Measurements from ENCODE around the gene ZNF536. TPM values are rescaled to one million over a fixed set of nuclear protein-coding genes. Genes with fewer than 3 reads are reported as not detected.

The ZNF536 gene
- total and polyA plus RNA-seq, 12 donors: 0.22 to 10.7 (median 3.7) TPM

DNA sequence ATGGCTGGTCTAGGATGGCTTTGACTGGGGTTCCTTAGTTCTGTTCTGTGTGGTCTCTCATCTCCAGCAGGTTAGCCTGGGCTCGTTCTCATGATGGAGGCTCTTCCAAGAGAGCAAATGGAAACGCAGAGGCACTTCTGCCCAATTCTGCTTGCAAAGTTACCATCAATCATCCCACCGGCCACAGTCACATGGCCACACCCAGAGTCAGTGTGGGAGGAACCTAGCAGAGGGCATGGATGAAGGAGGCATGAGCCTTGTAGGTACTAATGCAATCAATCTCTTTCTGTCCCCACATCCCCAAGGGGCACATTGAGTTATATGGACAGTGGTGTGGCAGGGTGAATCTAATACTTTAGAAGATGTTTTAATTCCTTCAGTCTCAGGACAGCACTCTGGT lies 207.2 kb downstream of the ZNF536 start:
- H3K36me3 ChIP-seq: no peaks in the 10 kb centered on the region
- no peaks in the 10 kb centered on the region for H3K4me1 ChIP-seq
- TF ChIP-seq, protein P1, sequence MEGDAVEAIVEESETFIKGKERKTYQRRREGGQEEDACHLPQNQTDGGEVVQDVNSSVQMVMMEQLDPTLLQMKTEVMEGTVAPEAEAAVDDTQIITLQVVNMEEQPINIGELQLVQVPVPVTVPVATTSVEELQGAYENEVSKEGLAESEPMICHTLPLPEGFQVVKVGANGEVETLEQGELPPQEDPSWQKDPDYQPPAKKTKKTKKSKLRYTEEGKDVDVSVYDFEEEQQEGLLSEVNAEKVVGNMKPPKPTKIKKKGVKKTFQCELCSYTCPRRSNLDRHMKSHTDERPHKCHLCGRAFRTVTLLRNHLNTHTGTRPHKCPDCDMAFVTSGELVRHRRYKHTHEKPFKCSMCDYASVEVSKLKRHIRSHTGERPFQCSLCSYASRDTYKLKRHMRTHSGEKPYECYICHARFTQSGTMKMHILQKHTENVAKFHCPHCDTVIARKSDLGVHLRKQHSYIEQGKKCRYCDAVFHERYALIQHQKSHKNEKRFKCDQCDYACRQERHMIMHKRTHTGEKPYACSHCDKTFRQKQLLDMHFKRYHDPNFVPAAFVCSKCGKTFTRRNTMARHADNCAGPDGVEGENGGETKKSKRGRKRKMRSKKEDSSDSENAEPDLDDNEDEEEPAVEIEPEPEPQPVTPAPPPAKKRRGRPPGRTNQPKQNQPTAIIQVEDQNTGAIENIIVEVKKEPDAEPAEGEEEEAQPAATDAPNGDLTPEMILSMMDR (IDR thresholded peaks at IDR 0.05): no peak
- no peak for DNase-seq
- intact Hi-C loops (cut with DNase I): no loop called here
- H3K9me3 ChIP-seq: no peaks in the 10 kb centered on the region
- no peak overlapping the region for H3K4me3 ChIP-seq
- WGBS, 2 donors: 84 to 86% methylated on average over 3 of the region's 3 CpGs
- no peak for ATAC-seq
- peaks cover 0 to 45% (median 4%) of the 10 kb centered on the region in 7 donors for H3K27me3 ChIP-seq
- H3K27ac ChIP-seq: no peak overlapping the region

DNA sequence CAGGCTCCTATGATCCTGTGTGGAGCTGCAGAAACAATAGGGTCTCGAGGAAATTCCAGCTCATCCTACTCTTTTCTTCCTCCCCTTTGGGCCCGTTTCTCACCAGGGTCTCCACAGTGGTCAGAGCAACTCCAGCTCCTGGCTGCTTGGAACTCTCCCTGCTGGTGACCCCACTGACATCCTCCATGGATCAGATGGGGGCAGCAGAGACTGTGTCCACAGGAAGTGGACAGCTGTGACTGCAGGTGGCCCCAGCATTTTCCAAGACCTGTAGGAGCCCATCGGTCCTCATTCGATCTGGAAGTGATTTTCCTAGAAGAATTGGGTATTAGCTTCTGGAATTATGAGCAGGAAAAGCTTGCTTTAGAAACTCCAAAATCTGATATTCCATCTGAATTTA lies 208.5 kb downstream of the ZNF536 start:
- DNase-seq: no peak
- intact Hi-C loops (cut with DNase I): no loop called here
- Histone ChIP-seq H3K36me3 (no peaks in the 10 kb centered on the region), H3K27ac (no peak overlapping the region), H3K9me3 (no peaks in the 10 kb centered on the region), H3K27me3 (peaks cover 0 to 48% (median 4%) of the 10 kb centered on the region in 7 donors), H3K4me3 (no peak overlapping the region), H3K4me1 (no peaks in the 10 kb centered on the region)
- TF ChIP-seq, protein P1 (IDR thresholded peaks at IDR 0.05): no peak
- 77 to 82% methylated on average over 4 of the region's 4 CpGs for WGBS, 2 donors
- no peak for ATAC-seq

DNA sequence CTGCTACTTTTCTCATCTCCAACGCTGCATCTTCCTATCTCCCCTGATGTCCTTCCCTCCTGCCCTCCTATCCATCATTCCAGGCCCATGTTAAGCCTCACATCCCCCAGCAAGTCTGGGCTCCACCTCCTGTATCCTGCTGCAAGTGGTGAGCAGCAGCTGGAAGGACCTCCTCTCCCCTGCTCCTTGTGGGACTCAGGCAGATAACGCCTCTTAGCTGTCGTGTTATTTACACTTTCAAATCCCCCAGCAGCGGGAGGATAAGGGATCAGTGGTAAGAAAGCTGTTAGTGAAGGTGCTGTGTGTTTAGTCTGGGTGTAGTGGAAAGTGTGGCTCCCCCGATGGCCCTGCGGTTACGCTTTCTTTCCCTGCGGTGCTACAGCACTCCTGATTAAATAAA lies 211.9 kb downstream of the ZNF536 start:
- DNase-seq (no peak), ATAC-seq (no peak)
- Histone ChIP-seq H3K27ac (no peak overlapping the region), H3K9me3 (no peaks in the 10 kb centered on the region), H3K36me3 (no peaks in the 10 kb centered on the region), H3K27me3 (peaks cover 0 to 48% (median 4%) of the 10 kb centered on the region in 7 donors), H3K4me3 (no peak overlapping the region), H3K4me1 (no peaks in the 10 kb centered on the region)
- WGBS, 2 donors: 19 to 24% methylated on average over 8 of the region's 8 CpGs
- TF ChIP-seq, protein P1 (IDR thresholded peaks at IDR 0.05): no peak
- intact Hi-C loops (cut with DNase I): no loop called here

DNA sequence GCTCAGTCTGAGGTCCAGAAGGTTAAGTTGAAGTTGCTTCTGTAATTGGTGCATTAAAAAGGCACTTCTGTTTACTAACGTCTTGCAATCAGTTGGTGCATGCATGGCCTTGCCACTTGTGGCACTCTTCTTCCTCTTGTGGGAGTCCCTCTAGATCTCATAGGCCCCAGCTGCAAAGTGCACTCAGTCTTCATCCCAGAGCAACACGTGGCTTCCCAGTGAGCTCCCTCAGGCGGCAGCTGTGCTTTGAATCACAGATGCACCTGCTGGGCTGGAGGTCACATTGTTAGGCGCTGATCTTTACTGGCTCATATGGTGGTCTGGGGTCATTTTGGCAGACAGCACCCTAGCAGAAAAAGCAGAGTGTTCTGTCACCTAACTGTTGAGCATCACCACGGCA lies 215.7 kb downstream of the ZNF536 start:
- intact Hi-C loops (cut with DNase I): no loop called here
- ATAC-seq: no peak
- TF ChIP-seq, protein P1 (IDR thresholded peaks at IDR 0.05): no peak
- no peak overlapping the region for H3K27ac ChIP-seq
- no peaks in the 10 kb centered on the region for H3K9me3 ChIP-seq
- no peak overlapping the region for H3K4me3 ChIP-seq
- no peaks in the 10 kb centered on the region for H3K36me3 ChIP-seq
- DNase-seq: no peak
- 55 to 58% methylated on average over 5 of the region's 5 CpGs for WGBS, 2 donors
- peaks cover 0 to 7% (median 0%) of the 10 kb centered on the region in 9 donors for H3K4me1 ChIP-seq
- H3K27me3 ChIP-seq: peaks cover 0 to 18% (median 0%) of the 10 kb centered on the region in 7 donors
